Fibroblast of lung (primary cell): ENCODE data around the gene GFPT2. TPM values are rescaled to one million over a fixed set of nuclear protein-coding genes. Genes with fewer than 3 reads are reported as not detected.
"Not testable (repeated sequence)": the region's sequence is repeated elsewhere in the genome, so short reads cannot be mapped to it uniquely, and the experiment has no call there.

ENCODE experiments used
- DNase-seq, 2 donors: peaks; one replicate each; pipeline versions ENCODE4 v3.0.0 to v3.0.0-alpha.2; 2010; ENCODE audit warnings: low read depth in 2 of 2
- H2AFZ ChIP-seq: 2 replicates; pipeline ENCODE4 v1.5.1; 2012; ENCODE audit warnings: low read length, control low read depth, inconsistent platforms
- H3K27ac ChIP-seq: 2 replicates; pipeline ENCODE4 v1.5.1; 2011; ENCODE audit warnings: low read length, control low read depth; ENCODE audit not compliant: insufficient read depth
- H3K27me3 ChIP-seq: 2 replicates; pipeline ENCODE4 v1.5.1; 2011; ENCODE audit warnings: mild to moderate bottlenecking, low read length; ENCODE audit not compliant: control insufficient read depth, insufficient read depth
- H3K36me3 ChIP-seq: 2 replicates; pipeline ENCODE4 v1.5.1; 2011; ENCODE audit warnings: low read length; ENCODE audit not compliant: control insufficient read depth, insufficient read depth
- H3K4me1 ChIP-seq: 2 replicates; pipeline ENCODE4 v1.5.1; 2011; ENCODE audit warnings: low read length; ENCODE audit not compliant: control insufficient read depth, insufficient read depth; ENCODE audit errors: extremely low read depth
- H3K4me2 ChIP-seq: 2 replicates; pipeline ENCODE4 v1.5.1; 2011; ENCODE audit warnings: low read length, control low read depth; ENCODE audit not compliant: insufficient read depth; ENCODE audit errors: extremely low read depth
- H3K4me3 ChIP-seq, 4 experiments: fragments of 200-600 bp in 1 of 4; sonication (generic) in 1 of 4; replicated peaks in 1 of 4; 2 replicates each; pipeline ENCODE4 v1.5.1; 2011 to 2016; ENCODE audit warnings: low read length in 4 of 4, low read depth in 3 of 4, mild to moderate bottlenecking in 3 of 4, control low read depth in 2 of 4, inconsistent platforms in 1 of 4, mixed read lengths in 1 of 4; ENCODE audit not compliant: insufficient read depth in 1 of 4; ENCODE audit errors: control extremely low read depth in 1 of 4
- H3K79me2 ChIP-seq: 2 replicates; pipeline ENCODE4 v1.5.1; 2012; ENCODE audit warnings: mild to moderate bottlenecking, low read length, inconsistent platforms; ENCODE audit not compliant: control insufficient read depth, insufficient read depth
- H3K9ac ChIP-seq: 2 replicates; pipeline ENCODE4 v1.5.1; 2011; ENCODE audit warnings: mild to moderate bottlenecking, low read length, control low read depth; ENCODE audit not compliant: insufficient read depth
- H3K9me3 ChIP-seq: 2 replicates; pipeline ENCODE4 v1.5.1; 2012; ENCODE audit warnings: low read depth, low read length; ENCODE audit not compliant: control insufficient read depth, insufficient read depth
- H4K20me1 ChIP-seq: 2 replicates; pipeline ENCODE4 v1.5.1; 2011; ENCODE audit warnings: low read length; ENCODE audit not compliant: control insufficient read depth, insufficient read depth; ENCODE audit errors: extremely low read depth
- CTCF ChIP-seq, 2 donors: IDR thresholded peaks in 1 of 2; conservative IDR thresholded peaks in 1 of 2; 1 replicate in 1 of 2; 2 replicates in 1 of 2; pipeline ENCODE4 v1.5.1; 2011 to 2012; ENCODE audit warnings: low read length in 2 of 2, control low read depth in 1 of 2, inconsistent platforms in 1 of 2, low read depth in 1 of 2, mild to moderate bottlenecking in 1 of 2
- EZH2 ChIP-seq: IDR thresholded peaks from 2 replicates; pipeline ENCODE4 v1.5.1; 2012; ENCODE audit warnings: low read length, control low read depth, mild to moderate bottlenecking; ENCODE audit errors: missing control alignments
- polyA plus RNA-seq, 2 donors: library from polyadenylated mRNA; depleted of rRNA in 1 of 2; stranded (reverse) in 1 of 2; unstranded in 1 of 2; fragments of >200 nt; gene quantifications; 2 replicates each; pipeline ENCODE4 v1.2.1, GENCODE V29; 2011 to 2012; ENCODE audit warnings: missing spikeins in 1 of 2
- total RNA-seq: library from RNA; depleted of rRNA; stranded (reverse); fragments of >200 nt; gene quantifications from 2 replicates; pipeline ENCODE4 v1.2.1, GENCODE V29; 2014

GFPT2 gene
- total and polyA plus RNA-seq, 2 donors (not counting 1 experiment from before 2014, with no cell fraction given): 6.1 to 19.3 TPM

GRCh38 chr5:180302256-180302655 lies 50.9 kb downstream of the GFPT2 start:
- H3K79me2 ChIP-seq: no peaks in the 10 kb centered on the region
- DNase-seq: no peak
- no peaks in the 10 kb centered on the region for H3K36me3 ChIP-seq
- H4K20me1 ChIP-seq: no peaks in the 10 kb centered on the region
- no peak overlapping the region for H3K27ac ChIP-seq
- H3K9me3 ChIP-seq: no peaks in the 10 kb centered on the region
- H3K4me3 ChIP-seq: no peak overlapping the region
- no peak for TF ChIP-seq EZH2
- TF ChIP-seq CTCF (conservative IDR thresholded peaks at IDR 0.05 in 1 of 2, IDR thresholded peaks at IDR 0.05 in 1 of 2; ENCODE audit: low read depth in 1 of 2, low read length in 2 of 2): no peak
- H3K4me2 ChIP-seq: no peak overlapping the region
- no peaks in the 10 kb centered on the region for H3K4me1 ChIP-seq
- H3K9ac ChIP-seq: no peak overlapping the region
- H3K27me3 ChIP-seq: no peaks in the 10 kb centered on the region
- H2AFZ ChIP-seq: no peak overlapping the region

- DNase-seq: no peak
- Histone ChIP-seq H2AFZ (no peak overlapping the region), H3K9ac (no peak overlapping the region), H3K4me2 (no peak overlapping the region), H3K9me3 (no peaks in the 10 kb centered on the region), H3K27ac (no peak overlapping the region), H4K20me1 (no peaks in the 10 kb centered on the region), H3K36me3 (no peaks in the 10 kb centered on the region), H3K4me1 (no peaks in the 10 kb centered on the region), H3K4me3 (no peak overlapping the region), H3K79me2 (no peaks in the 10 kb centered on the region), H3K27me3 (no peaks in the 10 kb centered on the region)
- no peak for TF ChIP-seq CTCF (conservative IDR thresholded peaks at IDR 0.05 in 1 of 2, IDR thresholded peaks at IDR 0.05 in 1 of 2; ENCODE audit: low read depth in 1 of 2, low read length in 2 of 2)
- TF ChIP-seq EZH2: no peak
Observed at GRCh38 chr5:180301253-180301652, 51.9 kb downstream of the GFPT2 start.

- Histone ChIP-seq H3K27me3 (no peaks in the 10 kb centered on the region), H3K9me3 (no peaks in the 10 kb centered on the region), H3K79me2 (no peaks in the 10 kb centered on the region), H3K4me2 (no peak overlapping the region), H2AFZ (no peak overlapping the region), H3K27ac (no peak overlapping the region), H3K36me3 (no peaks in the 10 kb centered on the region), H3K4me1 (no peaks in the 10 kb centered on the region), H3K4me3 (no peak overlapping the region), H4K20me1 (no peaks in the 10 kb centered on the region), H3K9ac (no peak overlapping the region)
- no peak for TF ChIP-seq EZH2
- no peak for TF ChIP-seq CTCF (conservative IDR thresholded peaks at IDR 0.05 in 1 of 2, IDR thresholded peaks at IDR 0.05 in 1 of 2; ENCODE audit: low read depth in 1 of 2, low read length in 2 of 2)
- DNase-seq: no peak
Observed at GRCh38 chr5:180299526-180299925, 53.6 kb downstream of the GFPT2 start.

- not testable (repeated sequence) for H2AFZ ChIP-seq, H3K9me3 ChIP-seq
Observed at GRCh38 chr5:180299014-180299413, 54.1 kb downstream of the GFPT2 start.

More at GRCh38 chr5:180299014-180299413, 54.1 kb downstream of the GFPT2 start:
- H3K9ac ChIP-seq, H3K4me2 ChIP-seq, DNase-seq, H3K79me2 ChIP-seq, H3K36me3 ChIP-seq, H3K27me3 ChIP-seq, H3K4me3 ChIP-seq, H3K4me1 ChIP-seq, H3K27ac ChIP-seq, H4K20me1 ChIP-seq: not testable (repeated sequence)
